ENCODE results near the gene TMSB15C.
"Not testable (repeated sequence)": the region's sequence is repeated elsewhere in the genome, so short reads cannot be mapped to it uniquely, and the experiment has no call there.

TMSB15C gene

GRCh38 chrX:104075778-104076445 lies at the start of gene TMSB15C:
TSS of gene TMSB15C (minus strand) at chrX:104076236.
- DNase-seq (ENCODE audit: low read depth in 2 of 2) = not testable (repeated sequence)

GRCh38 chrX:104122829-104123228 lies 46.8 kb upstream of the TMSB15C start:
- DNase-seq (ENCODE audit: low read depth in 2 of 2) = no peak

- DNase-seq (ENCODE audit: low read depth in 2 of 2) = no peak
These were observed 42.7 kb upstream of the TMSB15C start for GRCh38 chrX:104118765-104119164.

GRCh38 chrX:104117759-104118158 lies 41.7 kb upstream of the TMSB15C start:
- no peak for DNase-seq (ENCODE audit: low read depth in 2 of 2)

GRCh38 chrX:104113222-104113965 lies 37.4 kb upstream of the TMSB15C start:
- DNase-seq (ENCODE audit: low read depth in 2 of 2) = no peak

GRCh38 chrX:104112326-104112951 lies 36.4 kb upstream of the TMSB15C start, which contains the start of gene ZCCHC18:
TSS of gene ZCCHC18 (plus strand) at chrX:104112523. CDS start at chrX:104114112, 1,589 bp downstream.
- DNase-seq (ENCODE audit: low read depth in 2 of 2) = no peak

GRCh38 chrX:104110491-104111240 lies 34.6 kb upstream of the TMSB15C start:
- not testable (repeated sequence) for DNase-seq (ENCODE audit: low read depth in 2 of 2)

- DNase-seq (ENCODE audit: low read depth in 2 of 2) = no peak
These were observed 32.9 kb upstream of the TMSB15C start for GRCh38 chrX:104108955-104109354.

- no peak for DNase-seq (ENCODE audit: low read depth in 2 of 2)
These were observed 29.6 kb upstream of the TMSB15C start for GRCh38 chrX:104105330-104106262.

GRCh38 chrX:104104676-104105075 lies 28.6 kb upstream of the TMSB15C start:
- DNase-seq (ENCODE audit: low read depth in 2 of 2) = no peak

GRCh38 chrX:104098919-104099318 lies 22.9 kb upstream of the TMSB15C start:
- no peak for DNase-seq (ENCODE audit: low read depth in 2 of 2)

GRCh38 chrX:104098151-104098808 lies 22.2 kb upstream of the TMSB15C start:
- DNase-seq (ENCODE audit: low read depth in 2 of 2) = no peak

- no peak for DNase-seq (ENCODE audit: low read depth in 2 of 2)
These were observed 9.9 kb upstream of the TMSB15C start for GRCh38 chrX:104085919-104086318.

GRCh38 chrX:104085477-104085876 lies 9.4 kb upstream of the TMSB15C start:
- DNase-seq (ENCODE audit: low read depth in 2 of 2) = no peak

- no peak for DNase-seq (ENCODE audit: low read depth in 2 of 2)
These were observed 8.7 kb upstream of the TMSB15C start for GRCh38 chrX:104084534-104085277.

- no peak for DNase-seq (ENCODE audit: low read depth in 2 of 2)
These were observed 8.0 kb upstream of the TMSB15C start for GRCh38 chrX:104084063-104084462.

GRCh38 chrX:104077854-104078253 lies 1.8 kb upstream of the TMSB15C start:
- not testable (repeated sequence) for DNase-seq (ENCODE audit: low read depth in 2 of 2)

GRCh38 chrX:104062636-104063035 lies 13.4 kb downstream of the TMSB15C start:
- DNase-seq (ENCODE audit: low read depth in 2 of 2) = not testable (repeated sequence)

- DNase-seq (ENCODE audit: low read depth in 2 of 2) = not testable (repeated sequence)
These were observed 21.1 kb downstream of the TMSB15C start for GRCh38 chrX:104054956-104055355.

GRCh38 chrX:104047171-104047570 lies 28.9 kb downstream of the TMSB15C start:
- no peak for DNase-seq (ENCODE audit: low read depth in 2 of 2)

All from fibroblast of skin of left biceps (primary cell).